VCaP (cell line): ENCODE data around the gene MAMDC4.
A peak's percentile ranks its signal among the peaks of the same experiment; 100 is the strongest.

ENCODE experiments used
- H3K27ac ChIP-seq: fragments of 450-650 bp; 2 replicates; pipeline ENCODE4 v1.5.1; 2017
- CTCF ChIP-seq: fragments of 450-650 bp; conservative IDR thresholded peaks from 2 replicates; pipeline ENCODE4 v1.5.1; 2017; ENCODE audit warnings: mild to moderate bottlenecking, moderate library complexity

Gene MAMDC4

GRCh38 chr9:136844761-136845464, 7.2 kb upstream of the MAMDC4 start:
- H3K27ac ChIP-seq: no peak overlapping the region
- no peak for TF ChIP-seq CTCF

- no peak overlapping the region for H3K27ac ChIP-seq
- no peak for TF ChIP-seq CTCF
These were observed 6.5 kb upstream of the MAMDC4 start for GRCh38 chr9:136845465-136846260.

GRCh38 chr9:136846376-136847087, 5.6 kb upstream of the MAMDC4 start:
- H3K27ac ChIP-seq: peak overlapping the region; percentile 99; the same call in 1 of the 2 replicates
- TF ChIP-seq CTCF: no peak

GRCh38 chr9:136847088-136847825, 4.9 kb upstream of the MAMDC4 start:
- no peak for TF ChIP-seq CTCF
- peak overlapping the region; percentile 99 for H3K27ac ChIP-seq

GRCh38 chr9:136847826-136848392, 4.2 kb upstream of the MAMDC4 start:
- no peak for TF ChIP-seq CTCF
- peak overlapping the region; percentile 99 for H3K27ac ChIP-seq

- TF ChIP-seq CTCF: no peak
These were observed 3.6 kb upstream of the MAMDC4 start for GRCh38 chr9:136848393-136849037.

More at GRCh38 chr9:136848393-136849037, 3.6 kb upstream of the MAMDC4 start:
- H3K27ac ChIP-seq: peak overlapping the region; percentile 99
